Activated CD8-positive, alpha-beta memory T cell treated with anti-CD3 and anti-CD28 coated beads for 48 hours (primary cell): ENCODE results near the gene COA6.
"Not testable (repeated sequence)": the region's sequence is repeated elsewhere in the genome, so short reads cannot be mapped to it uniquely, and the experiment has no call there.

ENCODE experiments used
- DNase-seq, 3 experiments: peaks; one replicate each; pipeline ENCODE4 v3.0.0-alpha.2; 2020; ENCODE audit warnings: low read depth in 2 of 3, low spot score in 2 of 3

Gene COA6

GRCh38 chr1:234369033-234369430 is 4.2 kb upstream of the COA6 start:
- DNase-seq = no peak

- DNase-seq = no peak
These were observed 3.5 kb upstream of the COA6 start for GRCh38 chr1:234369784-234370183.

GRCh38 chr1:234371414-234371813 is 1.8 kb upstream of the COA6 start:
- DNase-seq = no peak

DNA sequence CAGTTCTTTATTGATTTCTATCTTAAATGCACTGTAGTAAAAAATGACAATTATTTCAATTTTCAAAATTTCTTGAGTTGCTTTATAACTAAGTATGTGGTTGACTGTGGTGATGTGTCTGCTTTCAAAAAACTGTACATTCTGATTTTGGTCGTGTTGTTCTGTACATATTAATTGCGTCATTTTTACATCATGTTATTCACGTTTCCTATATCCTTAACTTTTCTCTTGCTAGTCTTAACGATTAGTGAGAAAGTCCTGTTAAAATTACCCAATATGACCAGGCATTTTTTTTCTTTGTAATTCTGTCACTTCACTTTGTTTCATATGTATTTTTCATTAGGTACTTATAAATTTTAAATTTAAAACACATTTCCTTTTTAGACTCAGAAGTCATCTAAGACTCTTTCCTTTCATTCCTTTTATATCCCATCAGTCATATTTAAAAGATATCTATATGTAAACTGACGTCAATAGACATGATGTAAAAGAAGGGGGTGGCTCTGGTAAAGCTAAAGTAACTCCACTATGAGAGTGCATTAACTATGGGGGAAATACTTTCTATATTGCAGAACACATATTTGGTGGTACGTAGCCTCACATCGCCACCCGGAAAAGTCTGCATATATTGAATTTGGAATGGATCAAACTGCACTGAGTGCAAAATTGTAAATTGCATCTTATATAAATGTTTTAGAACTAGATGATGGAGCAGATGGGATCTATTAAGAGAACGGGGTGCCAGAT is 1.1 kb upstream of the COA6 start:
- no peak for DNase-seq

DNA sequence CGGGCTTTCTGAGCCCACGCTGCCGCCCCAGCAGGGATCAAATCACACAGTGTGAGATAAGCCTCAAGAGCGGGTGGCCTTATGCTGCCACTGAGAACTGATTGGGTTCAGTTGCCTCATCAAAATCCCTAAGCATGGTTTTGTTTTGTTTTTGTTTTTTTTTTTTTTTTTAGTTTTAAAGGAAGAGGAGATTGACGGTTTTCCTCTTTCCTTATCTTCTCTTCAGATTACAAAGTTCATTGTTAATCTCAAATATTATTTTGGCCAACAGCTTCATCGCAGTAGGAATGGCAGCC is 651 bp downstream of the COA6 start:
- no peak for DNase-seq

DNA sequence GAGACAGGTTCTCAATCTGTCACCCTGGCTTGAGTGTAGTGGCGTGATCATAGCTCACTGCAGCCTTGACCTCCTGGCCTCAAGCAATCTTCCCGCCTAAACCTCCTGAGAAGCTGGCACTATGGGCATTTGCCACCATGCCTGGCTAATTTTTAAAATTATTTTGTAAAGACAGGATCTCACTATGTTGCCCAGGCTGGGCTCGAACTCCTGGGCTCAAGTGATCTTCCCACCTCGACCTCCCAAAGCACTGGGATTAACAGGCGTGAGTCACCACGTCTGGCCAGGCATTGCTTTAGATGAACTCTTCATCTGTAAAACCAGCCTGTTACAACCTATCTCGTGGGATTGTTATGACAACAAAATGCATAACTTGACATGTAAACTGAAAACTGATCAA is 2.4 kb downstream of the COA6 start:
- no peak for DNase-seq

DNA sequence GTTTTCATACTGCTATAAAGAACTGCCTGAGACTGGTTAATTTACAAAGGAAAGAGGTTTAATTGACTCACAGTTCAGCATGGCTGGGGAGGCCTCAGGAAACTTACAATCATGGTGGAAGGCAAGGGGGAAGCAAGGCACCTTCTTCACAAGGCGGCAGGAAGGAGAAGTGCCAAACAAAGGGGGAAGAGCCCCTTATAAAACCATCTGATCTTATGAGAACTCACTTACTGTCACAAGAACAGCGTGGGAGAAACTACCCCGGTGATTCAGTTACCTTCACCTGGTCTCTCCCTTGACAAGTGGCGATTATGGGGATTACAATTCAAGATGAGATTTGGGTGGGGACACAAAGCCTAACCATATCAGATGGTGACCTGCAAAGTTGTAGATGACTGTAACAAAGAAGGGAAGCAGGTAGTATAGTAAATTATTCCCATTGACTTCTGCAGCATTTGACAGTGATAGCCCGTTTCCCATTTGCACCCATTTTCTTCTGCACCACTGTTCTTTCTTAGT is 6.4 kb downstream of the COA6 start:
- DNase-seq = not testable (repeated sequence)

- DNase-seq = no peak
These were observed 8.7 kb downstream of the COA6 start for GRCh38 chr1:234381699-234382555.

- no peak for DNase-seq
These were observed 12.9 kb downstream of the COA6 start for GRCh38 chr1:234386122-234386521.

- no peak for DNase-seq
These were observed 14.8 kb downstream of the COA6 start for GRCh38 chr1:234388094-234388493.

GRCh38 chr1:234393190-234393589 is 19.9 kb downstream of the COA6 start:
- DNase-seq = no peak

GRCh38 chr1:234395297-234395696 is 22.0 kb downstream of the COA6 start:
- DNase-seq = no peak

- no peak for DNase-seq
These were observed 22.8 kb downstream of the COA6 start for GRCh38 chr1:234396092-234396491.

- no peak for DNase-seq
These were observed 23.6 kb downstream of the COA6 start for GRCh38 chr1:234396871-234397270.

- no peak for DNase-seq
These were observed 24.5 kb downstream of the COA6 start for GRCh38 chr1:234397732-234398131.

DNA sequence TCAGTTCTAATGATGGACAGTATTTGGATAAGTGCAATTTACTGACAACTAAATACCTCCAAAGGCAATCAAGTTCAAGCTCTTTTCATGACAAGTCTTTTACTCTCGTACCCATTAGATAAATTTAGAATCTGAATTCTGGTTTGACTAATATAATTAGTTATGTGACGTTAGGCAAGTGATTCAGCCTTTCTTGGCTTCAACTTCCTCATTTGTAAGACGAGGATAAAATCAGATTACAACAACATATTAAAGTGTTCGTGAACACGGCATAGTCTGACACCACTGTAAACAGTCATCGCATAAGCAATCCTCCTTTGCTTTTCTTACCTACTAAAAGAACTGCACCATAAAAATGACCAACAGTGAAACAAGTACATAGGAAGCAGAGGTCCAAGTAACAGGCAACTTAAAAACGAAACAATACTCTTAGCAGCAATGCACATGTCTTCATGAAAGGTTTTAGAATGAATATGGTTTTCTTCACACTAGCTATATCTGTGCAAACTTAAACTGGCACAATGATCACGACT is 25.7 kb downstream of the COA6 start:
- DNase-seq = no peak

- DNase-seq = not testable (repeated sequence)
These were observed 26.3 kb downstream of the COA6 start for GRCh38 chr1:234399515-234399914.

GRCh38 chr1:234400773-234401172 is 27.5 kb downstream of the COA6 start:
- no peak for DNase-seq

GRCh38 chr1:234401658-234402057 is 28.4 kb downstream of the COA6 start:
- DNase-seq = no peak

- no peak for DNase-seq
These were observed 29.7 kb downstream of the COA6 start for GRCh38 chr1:234402939-234403338.

DNA sequence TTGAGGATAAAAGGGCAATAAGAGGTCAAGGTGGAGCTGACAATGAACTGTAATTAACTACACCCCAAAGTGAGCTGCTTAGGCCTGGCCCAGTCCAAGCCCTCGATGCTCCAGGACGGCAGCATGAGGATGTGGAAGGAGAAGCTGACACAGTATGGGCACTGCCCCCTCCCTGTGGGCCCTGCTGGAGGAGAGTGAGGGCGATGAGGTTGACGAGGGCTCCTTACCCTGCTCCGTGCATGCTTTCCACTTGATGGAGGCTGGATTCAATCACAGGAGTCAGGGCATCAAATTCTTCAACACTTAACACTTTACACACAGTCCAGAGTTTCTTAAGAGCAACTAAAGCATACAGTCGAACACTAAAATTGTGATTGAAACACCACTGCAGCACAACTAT is 32.4 kb downstream of the COA6 start:
- DNase-seq = no peak

DNA sequence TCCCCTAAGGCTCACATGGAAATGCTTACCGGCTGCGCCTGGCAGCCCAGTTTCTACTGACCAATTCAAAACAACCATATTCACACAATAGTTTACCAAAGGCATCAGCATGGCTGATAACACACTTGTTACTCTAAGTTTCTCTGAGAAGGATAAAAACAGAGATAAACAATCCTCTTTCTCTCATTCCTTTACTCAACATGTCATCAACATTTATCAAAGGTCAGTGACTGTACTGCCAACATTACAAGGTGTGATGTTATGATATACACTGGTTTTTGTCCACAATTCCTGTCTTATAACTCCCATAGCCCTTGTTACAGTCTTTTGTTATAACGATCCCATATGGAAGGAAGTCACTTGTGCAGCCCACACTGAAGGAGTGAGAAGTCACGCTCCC is 33.6 kb downstream of the COA6 start:
- no peak for DNase-seq
